T-helper 2 cell treated with Interferon-gamma antibody and Interleukin-4, amounts not matched to agents 5 μg/mL and 100 μg/mL, for 36 hours (primary cell): ENCODE results near the gene CCNG1.
"Not testable (repeated sequence)": the region's sequence is repeated elsewhere in the genome, so short reads cannot be mapped to it uniquely, and the experiment has no call there.

Source experiments
- DNase-seq: peaks from one replicate; pipeline ENCODE4 v3.0.0; 2021; ENCODE audit warnings: low spot score
- H3K27ac Mint-ChIP-seq: one replicate; pipeline ENCODE4 v1.8.0; 2021; ENCODE audit warnings: mild to moderate bottlenecking, mixed read lengths
- H3K27me3 Mint-ChIP-seq: one replicate; pipeline ENCODE4 v1.8.0; 2021; ENCODE audit warnings: low read depth, mixed read lengths
- H3K36me3 Mint-ChIP-seq: one replicate; pipeline ENCODE4 v1.8.0; 2021; ENCODE audit warnings: low read depth, mixed read lengths
- H3K4me1 Mint-ChIP-seq: one replicate; pipeline ENCODE4 v1.8.0; 2021; ENCODE audit warnings: low read depth, mixed read lengths
- H3K4me3 Mint-ChIP-seq: one replicate; pipeline ENCODE4 v1.8.0; 2022; ENCODE audit warnings: mild to moderate bottlenecking, moderate library complexity, mixed read lengths
- H3K9me3 Mint-ChIP-seq: one replicate; pipeline ENCODE4 v1.8.0; 2021; ENCODE audit warnings: mixed read lengths

Gene CCNG1

DNA sequence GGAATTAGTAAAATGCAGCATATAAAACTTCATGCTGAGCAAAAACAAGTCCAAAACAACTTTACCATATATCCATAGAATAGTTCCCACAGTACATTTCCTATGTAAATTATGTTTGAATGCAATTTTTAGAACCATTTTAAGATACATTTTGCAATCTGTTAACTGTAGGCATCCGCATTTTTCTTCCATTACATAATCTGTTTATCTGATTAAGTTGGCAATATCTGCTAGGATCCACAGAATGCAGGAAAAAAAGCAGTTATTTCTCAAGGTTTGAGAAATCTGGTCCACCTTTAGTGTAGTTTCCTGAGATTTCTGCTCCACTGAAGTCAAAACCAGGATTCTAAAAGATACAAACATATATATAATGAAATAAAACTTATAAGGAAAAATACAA lies 16.3 kb downstream of the CCNG1 start:
- peaks cover 27% of the 10 kb centered on the region for H3K4me1 Mint-ChIP-seq
- peaks cover 51% of the 10 kb centered on the region for H3K36me3 Mint-ChIP-seq
- no peak overlapping the region for H3K27ac Mint-ChIP-seq
- no peaks in the 10 kb centered on the region for H3K9me3 Mint-ChIP-seq
- DNase-seq = no peak
- no peaks in the 10 kb centered on the region for H3K27me3 Mint-ChIP-seq
- no peak overlapping the region for H3K4me3 Mint-ChIP-seq

DNA sequence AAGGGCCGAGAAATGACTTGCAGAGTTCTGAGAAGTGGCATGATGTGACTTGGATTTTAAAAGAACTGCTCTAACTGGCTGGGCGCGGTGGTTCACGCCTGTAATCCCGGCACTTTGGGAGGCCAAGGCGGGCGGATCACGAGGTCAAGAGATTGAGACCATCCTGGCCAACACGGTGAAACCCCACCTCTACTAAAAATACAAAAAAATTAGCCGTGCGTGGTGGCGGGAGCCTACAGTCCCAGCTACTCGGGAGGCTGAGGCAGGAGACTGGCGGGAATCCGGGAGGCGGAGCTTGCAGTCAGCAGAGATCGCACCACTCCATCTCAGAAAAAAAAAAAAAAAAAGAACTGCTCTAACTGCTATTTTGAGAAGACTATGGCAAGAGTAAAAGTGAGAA lies 18.0 kb downstream of the CCNG1 start:
- not testable (repeated sequence) for H3K9me3 Mint-ChIP-seq, DNase-seq, H3K4me3 Mint-ChIP-seq, H3K27me3 Mint-ChIP-seq
- H3K27ac Mint-ChIP-seq = peak overlapping the region; percentile 35
- peaks cover 45% of the 10 kb centered on the region for H3K36me3 Mint-ChIP-seq
- H3K4me1 Mint-ChIP-seq = peaks cover 30% of the 10 kb centered on the region

DNA sequence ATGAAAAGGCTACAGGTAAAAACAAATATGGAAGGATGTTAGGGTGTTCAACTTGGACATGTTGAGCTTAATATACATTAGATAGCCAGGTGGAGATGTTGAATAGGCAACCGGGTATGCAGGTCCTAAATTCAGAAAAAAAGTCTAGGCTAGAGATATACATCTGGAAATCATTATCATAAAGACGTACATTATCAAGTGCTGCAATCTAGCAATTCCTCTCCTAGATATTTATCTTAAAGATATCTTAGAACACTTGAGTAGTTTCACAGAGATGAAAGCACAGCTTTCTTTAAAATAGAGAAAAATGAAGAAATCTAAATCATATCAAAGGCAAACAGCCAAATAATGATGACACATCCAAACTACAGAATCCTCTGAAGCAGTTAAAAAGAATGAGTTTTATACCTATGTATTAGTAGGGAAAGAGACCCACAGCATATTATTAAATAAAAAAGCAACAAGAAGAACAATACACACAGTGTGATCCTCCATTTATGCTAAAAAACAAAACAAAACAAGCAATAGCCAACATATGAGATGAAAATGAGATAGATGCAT lies 18.7 kb downstream of the CCNG1 start:
- DNase-seq = no peak
- Mint-ChIP-seq H3K9me3 (no peaks in the 10 kb centered on the region), H3K4me3 (peak overlapping the region; percentile 3), H3K36me3 (peaks cover 38% of the 10 kb centered on the region), H3K27ac (peak overlapping the region; percentile 35), H3K27me3 (peaks cover 3% of the 10 kb centered on the region), H3K4me1 (peaks cover 31% of the 10 kb centered on the region)

DNA sequence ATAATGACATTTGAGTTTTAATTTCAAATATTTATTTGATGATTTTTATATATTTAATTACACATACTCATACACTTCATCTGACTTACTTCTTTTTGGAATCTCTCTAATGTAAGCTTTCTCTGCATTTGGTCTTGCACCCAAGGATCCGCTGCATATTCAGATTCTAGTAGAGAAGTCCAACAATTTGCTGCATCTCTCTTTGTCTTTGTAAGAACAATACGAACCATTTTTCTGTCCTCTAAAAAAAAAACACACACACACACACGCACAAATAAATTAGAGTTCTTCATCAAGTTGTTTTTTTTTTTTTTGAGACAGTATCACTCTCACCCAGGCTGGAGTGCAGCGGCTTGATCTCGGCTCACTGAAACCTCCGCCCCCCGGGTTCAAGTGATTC lies 19.4 kb downstream of the CCNG1 start:
- Mint-ChIP-seq H3K4me1 (peaks cover 34% of the 10 kb centered on the region), H3K4me3 (no peak overlapping the region), H3K27me3 (peaks cover 3% of the 10 kb centered on the region), H3K36me3 (peaks cover 35% of the 10 kb centered on the region), H3K27ac (no peak overlapping the region), H3K9me3 (no peaks in the 10 kb centered on the region)
- no peak for DNase-seq

DNA sequence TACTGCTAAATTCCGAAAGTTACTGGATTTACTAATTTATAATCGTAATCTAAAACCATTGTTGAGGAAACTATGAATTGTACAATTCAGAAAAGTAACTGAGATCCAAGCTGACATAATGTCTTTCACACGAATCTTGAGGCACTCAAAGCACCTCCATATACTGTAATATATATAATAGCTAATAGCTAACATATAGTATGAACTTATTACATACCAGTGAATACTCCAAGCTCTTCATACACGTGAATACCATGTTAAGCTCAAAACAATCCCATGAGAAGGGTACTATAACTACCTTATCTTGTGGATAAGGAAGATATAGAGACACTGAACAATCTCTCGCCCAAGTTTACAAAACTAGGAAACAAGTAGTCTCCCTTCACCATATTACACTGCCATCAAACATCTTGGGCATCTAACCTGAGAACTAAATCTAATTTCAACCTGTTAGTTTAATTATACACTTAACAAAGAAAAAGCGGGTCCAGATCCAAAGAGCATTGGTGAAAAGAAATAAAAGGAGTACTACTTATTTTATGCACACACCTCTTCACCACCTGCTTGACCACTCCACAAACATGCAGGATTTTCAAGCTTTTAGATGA lies 21.5 kb downstream of the CCNG1 start:
- peak overlapping the region; percentile 96 for H3K27ac Mint-ChIP-seq
- H3K27me3 Mint-ChIP-seq = peaks cover 3% of the 10 kb centered on the region
- H3K4me1 Mint-ChIP-seq = peaks cover 44% of the 10 kb centered on the region
- H3K4me3 Mint-ChIP-seq = peak overlapping the region; percentile 85
- H3K9me3 Mint-ChIP-seq = no peaks in the 10 kb centered on the region
- DNase-seq = no peak
- peaks cover 33% of the 10 kb centered on the region for H3K36me3 Mint-ChIP-seq

DNA sequence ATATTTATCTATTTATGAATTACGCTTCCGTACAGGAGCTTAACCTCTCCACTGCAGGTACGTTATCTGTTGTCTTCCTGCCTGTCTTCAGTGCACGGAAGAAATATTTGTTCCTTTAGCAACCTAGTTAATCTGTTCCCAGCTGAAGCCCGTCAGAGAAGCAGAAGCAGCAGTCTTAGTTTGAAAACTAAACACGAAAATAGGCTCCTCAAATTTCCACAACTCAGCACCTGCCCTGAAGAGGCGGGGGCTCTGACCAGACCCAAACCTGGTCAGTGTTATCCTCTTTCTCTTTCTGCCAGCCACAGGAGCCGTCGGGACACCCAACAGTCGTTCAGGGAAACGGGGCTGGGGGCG lies 22.0 kb downstream of the CCNG1 start:
- peak overlapping the region; percentile 96 for H3K27ac Mint-ChIP-seq
- H3K27me3 Mint-ChIP-seq = peaks cover 3% of the 10 kb centered on the region
- no peaks in the 10 kb centered on the region for H3K9me3 Mint-ChIP-seq
- H3K4me1 Mint-ChIP-seq = peaks cover 50% of the 10 kb centered on the region
- peak overlapping the region; percentile 85 for H3K4me3 Mint-ChIP-seq
- DNase-seq = no peak
- peaks cover 39% of the 10 kb centered on the region for H3K36me3 Mint-ChIP-seq

DNA sequence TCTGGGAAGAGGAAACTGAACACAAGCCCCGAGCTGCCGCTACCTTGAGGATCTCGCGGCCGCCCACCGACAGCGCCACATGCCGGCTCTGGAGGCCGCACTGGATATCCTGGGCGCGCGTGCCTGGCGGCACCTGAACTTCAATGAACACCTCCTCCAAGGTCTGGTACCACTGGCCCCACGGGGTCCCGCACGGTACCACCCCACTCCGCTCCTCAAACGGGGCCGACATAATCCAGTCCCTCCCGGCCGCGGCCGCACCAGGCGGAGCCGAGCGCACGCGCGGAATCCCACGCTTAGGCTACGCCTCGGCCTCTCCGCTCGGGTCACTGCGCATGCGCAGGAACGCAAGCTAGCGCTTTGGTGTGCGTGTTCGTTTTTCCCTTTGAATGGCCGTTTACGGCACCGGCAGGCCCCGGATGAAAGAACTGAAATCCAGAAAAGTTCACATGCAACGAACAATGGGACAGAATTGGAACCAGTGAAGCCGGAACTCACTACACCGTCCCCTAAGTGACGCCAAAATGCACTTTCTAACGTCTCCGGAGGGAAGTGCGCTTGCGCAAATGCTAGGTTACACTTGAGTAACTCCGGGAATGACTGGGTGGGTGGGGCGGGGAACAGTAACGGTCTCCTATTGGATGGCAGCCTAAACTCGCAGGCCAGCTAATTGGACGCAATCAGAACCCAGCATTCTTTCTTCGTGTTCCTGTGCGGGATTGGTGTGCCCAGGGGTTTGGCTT lies 22.6 kb downstream of the CCNG1 start, which contains the start of gene NUDCD2:
Gene NUDCD2, minus strand, starts transcription at position 284 of the 743 bp plus-strand sequence. Its CDS starts 52 bp downstream, at position 232.
- Mint-ChIP-seq H3K4me3 (peak within 1 kb of the TSS; percentile 85), H3K4me1 (peaks cover 51% of the 10 kb centered on the region), H3K9me3 (no peaks in the 10 kb centered on the region), H3K27me3 (peaks cover 3% of the 10 kb centered on the region), H3K27ac (peak within 1 kb of the TSS; percentile 96), H3K36me3 (peaks cover 39% of the 10 kb centered on the region)
- DNase-seq = peak; percentile 93

DNA sequence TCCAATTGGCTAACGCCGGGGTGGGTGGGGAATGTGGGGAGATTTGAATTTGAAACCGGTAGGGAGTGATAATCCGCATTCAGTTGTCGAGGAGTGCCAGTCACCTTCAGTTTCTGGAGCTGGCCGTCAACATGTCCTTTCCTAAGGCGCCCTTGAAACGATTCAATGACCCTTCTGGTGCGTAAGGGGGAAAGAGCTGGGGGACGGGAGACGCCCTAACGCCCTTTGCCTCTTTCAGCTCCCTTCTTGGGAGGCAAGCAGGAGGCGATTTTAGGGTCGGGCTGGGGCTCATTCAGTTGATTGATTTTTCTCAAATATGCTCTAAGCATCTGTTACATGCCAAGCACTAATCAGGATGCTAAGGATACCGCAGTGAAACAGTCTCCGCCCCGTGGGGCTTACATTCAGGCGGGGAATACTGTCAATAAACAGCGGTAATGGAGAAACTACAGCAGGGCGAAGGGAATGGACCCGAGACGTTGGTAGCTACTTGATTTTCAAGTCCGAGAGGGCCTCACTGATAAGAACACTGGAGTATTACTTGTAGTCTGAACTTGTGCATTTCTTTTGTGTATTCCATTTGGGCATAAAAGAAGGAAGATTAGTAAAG lies 23.3 kb downstream of the CCNG1 start, which contains the start of gene HMMR:
Gene HMMR, plus strand, starts transcription at position 71 of the 610 bp plus-strand sequence. Its CDS starts 61 bp downstream, at position 132.
- no peaks in the 10 kb centered on the region for H3K9me3 Mint-ChIP-seq

DNA sequence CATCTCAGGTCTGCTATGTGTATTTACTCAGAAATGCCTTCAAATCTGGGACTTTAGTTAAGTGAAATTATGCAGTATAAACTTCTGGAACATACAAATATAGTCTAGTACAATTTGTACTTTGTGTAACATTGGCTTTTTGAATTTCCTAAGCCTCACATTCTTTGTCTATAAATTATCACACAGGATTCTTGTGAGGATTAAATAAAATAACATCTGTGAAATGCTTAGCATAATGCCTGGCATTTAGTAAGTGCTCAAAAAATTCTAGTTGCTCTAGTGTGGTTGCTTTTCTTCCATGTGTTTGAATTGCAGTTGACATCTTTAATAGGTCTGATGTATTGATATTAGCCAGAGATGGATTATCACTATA lies 25.7 kb downstream of the CCNG1 start:
- H3K4me3 Mint-ChIP-seq = peak overlapping the region; percentile 85
- peak overlapping the region; percentile 96 for H3K27ac Mint-ChIP-seq
- peaks cover 3% of the 10 kb centered on the region for H3K27me3 Mint-ChIP-seq
- H3K36me3 Mint-ChIP-seq = peaks cover 33% of the 10 kb centered on the region
- H3K4me1 Mint-ChIP-seq = peaks cover 42% of the 10 kb centered on the region
- no peaks in the 10 kb centered on the region for H3K9me3 Mint-ChIP-seq
- DNase-seq = no peak

More for the DNA sequence above, 23.3 kb downstream of the CCNG1 start, which contains the start of gene HMMR:
- Mint-ChIP-seq H3K27me3 (peaks cover 3% of the 10 kb centered on the region), H3K36me3 (peaks cover 36% of the 10 kb centered on the region), H3K4me3 (peak within 1 kb of the TSS; percentile 85), H3K27ac (peak within 1 kb of the TSS; percentile 96), H3K4me1 (peaks cover 49% of the 10 kb centered on the region)
- DNase-seq = no peak

DNA sequence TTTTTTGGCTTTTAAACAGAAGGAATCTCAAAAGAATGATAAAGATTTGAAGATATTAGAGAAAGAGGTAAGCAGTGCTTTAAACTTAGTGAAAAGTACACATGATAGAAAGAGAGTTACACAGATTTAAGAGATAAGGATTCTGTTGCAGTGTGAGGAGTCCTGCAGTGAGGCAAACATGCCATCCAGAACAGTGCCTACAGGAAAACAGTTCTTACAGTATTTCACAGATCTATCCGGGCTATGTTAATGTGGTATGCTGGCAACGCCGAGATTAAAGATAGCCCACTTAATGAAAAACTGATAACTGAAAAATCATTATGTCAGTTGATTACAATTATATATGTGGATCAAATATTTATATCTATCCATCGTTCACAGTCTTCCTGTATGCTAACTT lies 30.3 kb downstream of the CCNG1 start:
- Mint-ChIP-seq H3K27me3 (no peaks in the 10 kb centered on the region), H3K36me3 (peaks cover 50% of the 10 kb centered on the region), H3K9me3 (no peaks in the 10 kb centered on the region), H3K4me3 (peak overlapping the region; percentile 70), H3K4me1 (peaks cover 35% of the 10 kb centered on the region), H3K27ac (peak overlapping the region; percentile 88)
- DNase-seq = no peak

DNA sequence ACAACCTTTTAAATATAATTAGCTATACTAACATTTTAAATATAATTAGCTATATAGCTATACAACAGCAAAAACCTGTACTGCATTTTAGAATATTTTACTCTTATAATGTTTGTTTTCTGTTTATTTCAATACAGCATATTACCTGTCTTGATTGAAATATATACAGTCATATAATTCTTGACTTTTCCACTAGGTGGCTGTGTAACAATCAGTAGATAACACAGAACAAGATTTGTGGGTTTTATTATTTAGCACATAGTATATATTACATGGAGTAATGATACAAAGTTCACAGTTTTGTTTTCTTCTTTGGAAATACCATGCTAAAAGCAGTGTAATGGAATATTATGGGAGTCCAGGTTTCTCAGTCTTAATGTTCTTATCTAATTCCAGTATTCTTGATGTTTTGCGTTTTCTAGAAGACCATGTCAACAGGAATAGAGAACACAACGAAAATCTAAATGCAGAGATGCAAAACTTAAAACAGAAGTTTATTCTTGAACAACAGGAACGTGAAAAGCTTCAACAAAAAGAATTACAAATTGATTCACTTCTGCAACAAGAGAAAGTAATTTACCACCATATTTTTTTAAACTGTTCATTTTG lies 36.3 kb downstream of the CCNG1 start:
- Mint-ChIP-seq H3K4me1 (peaks cover 12% of the 10 kb centered on the region), H3K9me3 (no peaks in the 10 kb centered on the region), H3K27me3 (no peaks in the 10 kb centered on the region), H3K27ac (no peak overlapping the region), H3K4me3 (no peak overlapping the region), H3K36me3 (peaks cover 57% of the 10 kb centered on the region)
- DNase-seq = no peak

DNA sequence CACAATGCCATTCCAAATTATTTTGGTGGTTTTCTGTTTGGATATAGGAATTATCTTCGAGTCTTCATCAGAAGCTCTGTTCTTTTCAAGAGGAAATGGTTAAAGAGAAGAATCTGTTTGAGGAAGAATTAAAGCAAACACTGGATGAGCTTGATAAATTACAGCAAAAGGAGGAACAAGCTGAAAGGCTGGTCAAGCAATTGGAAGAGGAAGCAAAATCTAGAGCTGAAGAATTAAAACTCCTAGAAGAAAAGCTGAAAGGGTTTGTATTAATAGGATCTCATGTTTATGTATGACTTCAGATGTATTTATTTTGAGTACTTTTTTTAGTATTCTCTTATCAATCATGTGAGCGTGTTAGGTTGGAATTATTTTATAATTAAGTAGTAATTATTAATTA lies 38.0 kb downstream of the CCNG1 start:
- Mint-ChIP-seq H3K4me1 (peaks cover 14% of the 10 kb centered on the region), H3K36me3 (peaks cover 58% of the 10 kb centered on the region), H3K27me3 (no peaks in the 10 kb centered on the region), H3K9me3 (no peaks in the 10 kb centered on the region), H3K4me3 (no peak overlapping the region), H3K27ac (no peak overlapping the region)
- no peak for DNase-seq

DNA sequence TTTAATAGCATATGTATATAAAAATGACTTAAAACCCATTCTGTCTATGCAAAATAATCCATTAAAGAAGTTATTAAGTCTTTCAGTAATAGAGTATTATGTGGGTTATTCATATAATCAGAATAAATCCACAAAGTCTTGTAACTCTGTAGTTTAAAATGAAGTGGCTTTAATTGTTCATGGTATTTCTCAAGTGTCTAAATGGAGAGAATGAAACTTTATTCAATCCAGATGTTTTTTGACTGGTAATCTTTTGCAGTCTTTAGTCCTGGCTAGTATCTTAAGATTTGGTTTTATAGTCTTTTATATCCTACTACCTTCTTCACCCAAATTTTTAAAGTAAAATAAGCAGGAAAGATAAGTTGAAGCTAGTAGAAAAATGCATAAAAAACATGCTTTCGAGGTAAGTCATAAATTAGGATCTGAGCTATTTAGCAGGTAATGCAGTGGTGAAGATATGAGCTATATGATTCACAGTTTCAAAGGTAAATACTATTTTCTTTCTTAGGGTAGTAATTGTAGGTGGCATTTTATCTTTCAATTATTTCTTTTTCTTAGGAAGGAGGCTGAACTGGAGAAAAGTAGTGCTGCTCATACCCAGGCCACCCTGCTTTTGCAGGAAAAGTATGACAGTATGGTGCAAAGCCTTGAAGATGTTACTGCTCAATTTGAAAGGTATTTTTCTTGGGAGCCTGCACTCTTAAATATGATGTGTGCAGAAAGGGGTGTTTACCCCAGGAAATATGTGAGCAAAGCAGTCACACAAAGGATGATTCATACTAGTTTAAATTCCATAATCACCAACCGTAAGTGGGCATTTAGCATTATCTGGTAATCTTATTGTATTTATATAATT lies 41.0 kb downstream of the CCNG1 start:
- Mint-ChIP-seq H3K36me3 (peaks cover 60% of the 10 kb centered on the region), H3K9me3 (no peaks in the 10 kb centered on the region), H3K4me3 (no peak overlapping the region), H3K27me3 (no peaks in the 10 kb centered on the region), H3K27ac (peak overlapping the region; percentile 31), H3K4me1 (peaks cover 14% of the 10 kb centered on the region)
- DNase-seq = no peak
